Activated naive CD8-positive, alpha-beta T cell treated with anti-CD3 and anti-CD28 coated beads, Interleukin-2, amount 50 U/mL, for 16 hours (primary cell): ENCODE results near the gene CPT1B.

Source experiments
- DNase-seq: peaks from one replicate; pipeline ENCODE4 v3.0.0-alpha.2; 2020; ENCODE audit warnings: low read depth, low spot score

CPT1B gene

GRCh38 chr22:50585781-50586180 lies 7.6 kb upstream of the CPT1B start:
- no peak for DNase-seq

DNA sequence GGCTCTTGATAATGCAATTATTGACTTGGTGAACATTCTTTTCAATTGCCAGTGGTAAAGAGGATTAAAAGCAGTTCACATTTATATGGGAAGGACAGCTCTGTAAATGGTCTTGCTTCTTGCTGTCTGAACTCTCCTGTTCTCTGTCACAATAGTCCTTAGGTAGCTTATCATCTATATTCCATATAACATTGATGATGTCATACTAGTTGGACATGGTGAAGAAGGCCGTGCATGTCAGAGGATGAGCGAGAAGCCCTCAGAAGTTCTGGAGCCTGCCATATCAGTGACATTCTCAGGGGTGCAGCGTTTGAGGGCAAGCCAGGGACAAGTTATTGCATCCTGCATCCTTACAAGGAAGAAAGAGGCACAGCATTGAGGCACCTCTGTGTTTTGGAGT lies 7.0 kb upstream of the CPT1B start:
- no peak for DNase-seq

- DNase-seq = no peak
Observed at GRCh38 chr22:50584106-50585096, 6.2 kb upstream of the CPT1B start.

- no peak for DNase-seq
Observed at GRCh38 chr22:50583294-50583861, 5.2 kb upstream of the CPT1B start.

DNA sequence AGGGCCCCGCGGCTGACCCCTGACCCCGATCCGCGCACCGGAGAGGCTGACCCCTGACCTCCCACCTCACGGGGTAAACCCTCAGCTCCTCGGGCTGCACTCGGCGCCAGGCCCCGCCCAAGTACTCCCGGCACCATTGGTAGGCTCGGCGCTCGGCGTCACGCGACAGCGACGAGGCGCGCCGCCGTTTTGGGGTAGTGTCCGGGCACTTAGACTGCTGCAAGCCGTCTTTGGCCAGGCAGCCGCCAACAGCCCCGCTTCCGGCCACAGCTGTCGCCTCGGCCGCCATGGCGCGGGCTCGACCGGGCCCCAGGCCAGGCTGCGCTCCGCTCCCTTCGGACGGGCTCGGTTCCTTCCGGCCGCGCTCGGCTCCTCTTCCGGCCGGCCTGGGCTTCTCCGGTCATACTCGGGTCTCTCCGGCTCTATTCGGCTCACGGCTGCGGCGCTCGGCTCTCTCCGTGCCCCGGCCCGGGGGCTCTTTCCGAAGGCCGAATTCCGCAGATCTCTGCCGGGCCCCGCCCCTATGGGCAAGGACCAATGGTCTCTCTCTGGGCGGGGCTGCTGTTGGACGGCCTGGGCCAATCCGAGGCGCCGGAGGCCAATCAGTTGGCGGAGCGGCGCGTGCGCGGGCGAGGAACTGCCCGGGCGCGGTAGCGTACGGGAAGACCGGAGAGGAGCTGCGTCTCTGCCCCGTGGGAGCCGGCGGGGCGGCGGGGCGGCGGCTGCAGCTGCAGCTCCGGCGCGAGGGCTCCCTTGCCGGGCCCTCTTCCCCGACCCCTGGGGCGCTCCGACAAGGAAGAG lies 4.5 kb upstream of the CPT1B start, which contains the start of gene CHKB:
Gene CHKB, minus strand, starts transcription at position 357 of the 801 bp plus-strand sequence. Its CDS starts 68 bp downstream, at position 289.
- DNase-seq = peak; percentile 99

DNA sequence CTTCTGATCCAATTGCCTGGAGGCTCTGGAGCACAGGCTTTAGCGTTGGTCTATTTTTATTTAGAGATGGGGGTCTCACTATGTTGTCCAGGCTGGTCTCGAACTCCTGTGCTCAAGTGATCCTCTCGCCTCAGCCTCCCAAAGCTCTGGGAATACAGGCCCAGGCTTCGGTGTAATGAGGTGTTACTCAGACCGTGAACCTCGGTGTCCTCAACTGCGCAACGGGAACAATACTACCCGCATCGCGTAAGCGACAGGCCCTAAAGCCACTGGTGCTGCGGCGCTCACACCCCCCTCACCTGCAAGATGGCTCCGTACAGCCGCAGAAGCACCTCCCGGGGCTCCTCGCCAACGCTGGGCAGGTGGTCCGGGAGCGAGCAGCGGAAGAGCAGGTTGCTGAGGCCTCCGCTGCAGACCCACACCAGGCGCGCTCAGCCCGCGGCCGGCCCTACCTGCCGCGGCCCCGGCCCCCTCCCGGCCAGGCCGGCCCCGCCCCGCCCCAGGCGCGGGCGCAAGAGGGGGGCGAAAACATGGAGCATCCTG lies 3.8 kb upstream of the CPT1B start:
- DNase-seq = no peak

- DNase-seq = no peak
Observed at GRCh38 chr22:50581031-50581949, 3.1 kb upstream of the CPT1B start.

- DNase-seq = no peak
Observed at GRCh38 chr22:50579752-50580151, 1.5 kb upstream of the CPT1B start.

GRCh38 chr22:50578776-50579310 lies 616 bp upstream of the CPT1B start:
- no peak for DNase-seq

DNA sequence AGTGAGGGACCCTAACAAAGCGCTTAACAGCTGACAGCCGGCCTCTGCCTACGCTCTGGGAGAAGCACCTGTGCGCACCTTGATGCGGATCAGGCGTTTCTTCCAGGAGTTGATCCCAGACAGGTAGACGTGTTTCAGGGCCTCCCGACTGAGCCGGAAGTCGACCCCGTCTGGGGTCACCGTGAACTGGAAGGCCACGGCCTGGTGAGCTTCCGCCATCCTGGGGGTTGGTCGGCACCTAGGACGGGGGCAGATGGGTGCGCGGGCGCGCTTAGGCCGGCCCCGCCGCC lies 585 bp downstream of the CPT1B start:
- no peak for DNase-seq

DNA sequence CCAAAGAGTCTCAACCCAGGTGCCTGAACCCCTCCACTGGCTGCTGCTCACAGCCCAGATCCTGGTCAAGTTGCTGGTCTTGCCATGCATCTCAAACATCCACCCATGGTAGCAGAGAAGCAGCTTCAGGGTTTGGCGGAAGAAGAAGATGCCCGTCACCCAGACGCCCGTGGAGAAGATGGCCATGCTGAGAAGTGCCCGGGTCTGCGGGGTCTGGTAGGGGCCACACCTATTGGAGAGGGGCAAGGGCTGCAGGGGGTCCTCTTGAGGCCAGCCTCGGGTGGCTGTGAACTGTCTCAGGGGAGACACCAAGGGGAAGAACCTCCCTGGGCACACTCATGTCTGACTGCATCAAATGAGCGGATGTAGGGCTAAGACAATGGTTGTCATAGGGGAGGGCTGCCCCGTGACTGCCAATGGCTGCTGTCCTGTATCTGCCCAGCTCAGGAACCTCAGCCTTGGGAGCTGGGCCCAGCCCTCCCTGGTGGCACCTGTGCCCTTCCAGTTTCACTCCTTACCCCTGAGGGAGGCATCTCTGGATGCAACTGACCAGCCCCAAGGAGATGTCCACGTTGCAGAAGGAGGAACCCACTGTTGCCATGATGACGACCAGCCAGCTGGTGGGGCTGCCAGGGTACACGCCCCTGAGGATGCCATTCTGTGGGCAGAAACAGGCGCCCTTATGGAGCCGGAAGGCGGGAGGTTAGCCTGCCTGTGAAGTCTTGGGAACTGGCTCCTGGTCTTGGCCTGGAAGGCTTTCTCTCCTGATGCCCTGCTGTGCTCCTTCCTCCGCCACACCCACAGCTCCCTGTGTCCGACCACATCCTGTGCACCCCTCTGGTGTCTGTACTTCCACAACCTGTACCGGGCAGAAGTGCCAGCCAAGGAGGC lies 1.2 kb downstream of the CPT1B start:
- DNase-seq = no peak

DNA sequence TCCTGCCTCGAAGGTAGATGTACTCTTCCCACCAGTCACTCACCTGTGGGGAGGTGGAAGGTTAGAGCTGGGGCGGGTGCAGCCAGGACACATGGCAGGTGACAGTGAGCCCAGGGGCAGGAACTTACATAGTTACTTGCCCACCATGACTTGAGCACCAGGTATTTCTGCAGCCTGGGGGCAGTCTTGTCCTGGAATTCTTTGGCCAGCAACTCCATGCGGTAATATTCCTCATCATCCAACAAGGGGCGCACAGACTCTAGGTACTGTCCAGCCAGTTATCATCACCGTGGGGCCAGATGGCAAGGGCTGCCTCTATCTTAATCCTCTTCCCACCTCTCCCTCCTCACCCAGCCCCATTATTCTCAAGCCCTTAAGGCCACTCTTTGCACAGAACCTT lies 2.2 kb downstream of the CPT1B start:
- DNase-seq = no peak

GRCh38 chr22:50575426-50575941 lies 2.7 kb downstream of the CPT1B start:
- no peak for DNase-seq

DNA sequence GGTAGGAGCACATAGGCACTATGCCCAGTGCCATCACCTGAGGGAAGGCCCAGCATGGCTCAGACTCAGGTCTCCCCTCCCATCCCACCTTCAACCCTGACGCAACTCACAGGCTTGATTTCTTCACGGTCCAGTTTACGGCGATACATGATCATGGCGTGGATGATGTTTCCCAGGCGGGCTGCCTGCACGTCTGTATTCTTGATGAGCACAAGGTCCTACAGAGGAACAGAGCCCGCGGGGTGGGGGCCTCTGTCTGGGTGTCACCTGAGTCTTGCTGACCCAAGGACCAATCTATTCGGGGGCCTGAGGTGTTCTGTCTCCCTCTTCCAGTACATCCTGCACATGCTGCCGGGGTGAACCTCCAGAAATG lies 3.9 kb downstream of the CPT1B start:
- DNase-seq = no peak

DNA sequence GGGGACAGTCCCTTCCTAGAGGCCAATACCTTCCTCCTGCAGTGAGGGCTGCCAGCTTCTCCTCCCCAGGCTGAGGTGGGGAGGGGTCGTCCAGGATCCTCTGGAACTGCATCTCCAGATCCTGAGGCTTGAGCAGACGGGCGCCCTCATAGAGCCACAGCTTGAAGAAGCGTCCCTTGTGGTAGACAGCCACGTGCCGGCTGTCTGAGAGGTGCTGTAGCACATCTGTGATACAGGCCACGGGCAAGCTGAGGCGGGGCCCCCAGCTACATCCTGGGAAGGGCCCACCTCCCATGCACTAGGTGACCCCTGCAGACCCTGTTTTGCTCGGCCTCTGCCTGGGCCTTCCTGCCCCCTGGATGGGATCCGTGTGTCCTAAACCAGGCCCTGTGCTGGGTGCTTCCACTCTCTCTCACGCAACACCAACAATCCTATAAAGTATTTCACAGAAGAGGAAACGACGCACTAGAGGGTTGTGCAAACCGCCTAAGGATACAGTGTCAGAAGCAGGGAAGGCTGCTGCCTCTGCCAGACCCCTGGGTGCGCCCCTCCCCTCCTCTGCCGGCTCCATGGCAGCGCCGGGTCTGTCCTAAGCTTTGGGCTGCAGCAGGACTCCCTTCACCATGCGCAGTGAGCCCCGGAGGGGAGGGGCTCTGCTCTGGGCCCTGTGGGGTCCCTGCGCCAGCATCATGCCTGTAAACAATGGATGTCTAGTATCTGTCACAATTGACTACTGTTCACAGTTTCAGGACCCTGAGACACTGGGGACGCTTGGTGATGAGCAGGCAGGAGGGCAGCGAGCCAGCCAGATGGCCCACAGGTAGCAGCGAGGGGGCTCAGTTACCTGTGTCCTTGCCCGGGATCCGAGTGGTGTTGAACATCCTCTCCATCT lies 4.5 kb downstream of the CPT1B start:
- no peak for DNase-seq

GRCh38 chr22:50572965-50573364 lies 5.3 kb downstream of the CPT1B start:
- DNase-seq = no peak

GRCh38 chr22:50571264-50572175 lies 6.7 kb downstream of the CPT1B start:
- DNase-seq = no peak
